SK-N-SH (cell line): ENCODE measurements around the gene NLGN3. TPM values are rescaled to one million over a fixed set of nuclear protein-coding genes. Genes with fewer than 3 reads are reported as not detected.

ENCODE experiments used
- CTCF ChIA-PET: fragments of 300-600, 350-600 bp; formaldehyde crosslinking; extraction: SDS; loops from one replicate; lab custom pipeline; 2021; lab: Yijun Ruan, JAX
- POLR2A ChIA-PET: fragments of 350-600 bp; sonication (Branson Sonifier 250); formaldehyde crosslinking; extraction: SDS; loops from one replicate; lab custom pipeline; 2020; ENCODE audit warnings: antibody characterized with exemption, inconsistent platforms; lab: Yijun Ruan, JAX
- DNase-seq: peaks from one replicate; pipeline ENCODE4 v3.0.0; 2012
- H2AFZ ChIP-seq: fragments of 200-600 bp; sonication (generic); 2 replicates; pipeline ENCODE4 v1.8.1; 2016; ENCODE audit warnings: antibody characterized with exemption, mild to moderate bottlenecking, low read depth
- H3F3A ChIP-seq: fragments of 200-600 bp; sonication (generic); replicated peaks from 2 replicates; pipeline ENCODE3; 2016; ENCODE audit warnings: antibody characterized with exemption, mild to moderate bottlenecking; ENCODE audit not compliant: insufficient read depth
- H3K27ac ChIP-seq, 2 experiments: fragments of 200-500 bp in 1 of 2; fragments of 200-600 bp in 1 of 2; sonication (Bioruptor generic) in 1 of 2; sonication (generic), shearing (Covaris generic) in 1 of 2; 2 replicates each; pipeline versions ENCODE4 v1.5.1 to v1.6.1; 2014 to 2016; ENCODE audit warnings: low read depth in 2 of 2, inconsistent platforms in 1 of 2, low read length in 1 of 2, mild to moderate bottlenecking in 1 of 2, mixed read lengths in 1 of 2
- H3K27me3 ChIP-seq: fragments of 200-600 bp; sonication (generic), shearing (Covaris generic); 2 replicates; pipeline ENCODE4 v1.6.1; 2016; ENCODE audit warnings: mixed run types; ENCODE audit not compliant: insufficient read depth
- H3K36me3 ChIP-seq, 2 experiments: fragments of 200-500 bp in 1 of 2; fragments of 200-600 bp in 1 of 2; sonication (Bioruptor generic) in 1 of 2; sonication (generic) in 1 of 2; replicated peaks in 1 of 2; 2 replicates each; pipeline versions ENCODE3 to v1.5.1; 2014 to 2016; ENCODE audit warnings: low read length in 1 of 2, mild to moderate bottlenecking in 1 of 2; ENCODE audit not compliant: insufficient read depth in 2 of 2, control insufficient read depth in 1 of 2
- H3K4me1 ChIP-seq, 2 experiments: fragments of 200-500 bp in 1 of 2; fragments of 200-600 bp in 1 of 2; sonication (Bioruptor generic) in 1 of 2; sonication (generic), shearing (Covaris generic) in 1 of 2; 2 replicates each; pipeline versions ENCODE4 v1.5.1 to v1.6.1; 2014 to 2016; ENCODE audit warnings: low read depth in 1 of 2, low read length in 1 of 2, mixed run types in 1 of 2; ENCODE audit not compliant: insufficient read depth in 2 of 2, control insufficient read depth in 1 of 2
- H3K4me2 ChIP-seq: fragments of 200-600 bp; sonication (generic), shearing (Covaris generic); 2 replicates; pipeline ENCODE4 v1.6.1; 2017; ENCODE audit warnings: mixed run types
- H3K4me3 ChIP-seq, 2 experiments: fragments of 200-500 bp in 1 of 2; fragments of 200-600 bp in 1 of 2; sonication (Bioruptor generic) in 1 of 2; sonication (generic), shearing (Covaris generic) in 1 of 2; 2 replicates each; pipeline versions ENCODE4 v1.5.1 to v1.8.1; 2014 to 2016; ENCODE audit warnings: low read depth in 2 of 2, inconsistent platforms in 1 of 2, low read length in 1 of 2, mild to moderate bottlenecking in 1 of 2, mixed read lengths in 1 of 2, moderate library complexity in 1 of 2
- H3K79me2 ChIP-seq: fragments of 200-600 bp; sonication (generic); 2 replicates; pipeline ENCODE4 v1.8.1; 2017; ENCODE audit warnings: mild to moderate bottlenecking; ENCODE audit not compliant: insufficient read depth
- H3K9ac ChIP-seq: fragments of 200-600 bp; sonication (generic); 2 replicates; pipeline ENCODE4 v1.6.1; 2017; ENCODE audit warnings: mixed run types
- H3K9me2 ChIP-seq: fragments of 200-600 bp; sonication (generic); 2 replicates; pipeline ENCODE4 v1.6.1; 2017; ENCODE audit warnings: mixed run types
- H3K9me3 ChIP-seq: fragments of 200-600 bp; sonication (generic); 2 replicates; pipeline ENCODE4 v1.6.1; 2017; ENCODE audit warnings: mixed run types, mild to moderate bottlenecking, moderate library complexity
- H4K20me1 ChIP-seq: fragments of 200-600 bp; sonication (generic); 2 replicates; pipeline ENCODE4 v1.6.1; 2017; ENCODE audit warnings: mild to moderate bottlenecking, mixed run types; ENCODE audit not compliant: insufficient read depth
- ELF1 ChIP-seq: IDR thresholded peaks from 2 replicates; pipeline ENCODE4 v1.4.0; 2012
- EP300 ChIP-seq, 2 experiments: IDR thresholded peaks; 2 replicates each; pipeline versions ENCODE4 v1.4.0 to v1.6.1; 2012; ENCODE audit warnings: borderline replicate concordance in 1 of 2, low read depth in 1 of 2, low read length in 1 of 2
- EZH2phosphoT487 ChIP-seq: fragments of 200-600 bp; sonication (generic); IDR thresholded peaks from 2 replicates; pipeline ENCODE4 v1.6.1; 2017; ENCODE audit warnings: low read depth, mixed run types, mild to moderate bottlenecking, antibody characterized with exemption, moderate library complexity, borderline replicate concordance
- FOSL2 ChIP-seq: IDR thresholded peaks from 2 replicates; pipeline ENCODE4 v1.4.0; 2012; ENCODE audit warnings: low read depth, mild to moderate bottlenecking, moderate library complexity, borderline replicate concordance
- FOXJ3 ChIP-seq: sonication (generic); formaldehyde crosslinking; IDR thresholded peaks from 2 replicates; pipeline ENCODE4 v1.5.1; 2020; ENCODE audit warnings: mild to moderate bottlenecking, missing genetic modification reagents
- FOXM1 ChIP-seq: IDR thresholded peaks from 2 replicates; pipeline ENCODE4 v1.4.0; 2012; ENCODE audit warnings: low read depth, mild to moderate bottlenecking
- GABPA ChIP-seq: IDR thresholded peaks from 2 replicates; pipeline ENCODE4 v1.4.0; 2012; ENCODE audit warnings: low read depth, mild to moderate bottlenecking
- MEF2A ChIP-seq: IDR thresholded peaks from 2 replicates; pipeline ENCODE4 v1.4.0; 2012; ENCODE audit warnings: low read depth, borderline replicate concordance
- MXI1 ChIP-seq: IDR thresholded peaks from 2 replicates; pipeline ENCODE4 v1.6.1; 2012; ENCODE audit warnings: mild to moderate bottlenecking, low read depth, low read length, improper control_type of control experiment
- NFIC ChIP-seq: IDR thresholded peaks from 2 replicates; pipeline ENCODE4 v1.4.0; 2012; ENCODE audit warnings: borderline replicate concordance
- NRF1 ChIP-seq: IDR thresholded peaks from 2 replicates; pipeline ENCODE4 v1.6.1; 2012; ENCODE audit warnings: low read depth, mild to moderate bottlenecking, low read length
- RAD21 ChIP-seq: IDR thresholded peaks from 2 replicates; pipeline ENCODE4 v1.6.1; 2012; ENCODE audit warnings: mild to moderate bottlenecking, low read length
- RFX5 ChIP-seq: IDR thresholded peaks from 2 replicates; pipeline ENCODE4 v1.6.1; 2012; ENCODE audit warnings: mild to moderate bottlenecking, improper control_type of control experiment, low read length
- RXRA ChIP-seq: IDR thresholded peaks from 2 replicates; pipeline ENCODE4 v1.4.0; 2012; ENCODE audit warnings: low read depth, mild to moderate bottlenecking, borderline replicate concordance
- SIN3A ChIP-seq: IDR thresholded peaks from 2 replicates; pipeline ENCODE4 v1.6.1; 2012; ENCODE audit warnings: low read depth, mild to moderate bottlenecking, low read length, moderate library complexity, borderline replicate concordance
- SMC3 ChIP-seq: IDR thresholded peaks from 2 replicates; pipeline ENCODE4 v1.6.1; 2012; ENCODE audit warnings: low read depth, low read length, improper control_type of control experiment
- TCF12 ChIP-seq: IDR thresholded peaks from 2 replicates; pipeline ENCODE4 v1.4.0; 2012
- YY1 ChIP-seq: IDR thresholded peaks from 2 replicates; pipeline ENCODE4 v1.4.0; 2012; ENCODE audit warnings: low read depth, mild to moderate bottlenecking
- WGBS: methylation state at CpG from one replicate; pipeline ENCODE4 v1.1.6; 2017; ENCODE audit warnings: low lambda C conversion rate; 5-methylcytosine and 5-hydroxymethylcytosine counted together
- polyA plus RNA-seq, 3 experiments: library from polyadenylated mRNA; depleted of rRNA; stranded (reverse); fragments of >200 nt; gene quantifications; 2 replicates each; pipeline ENCODE4 v1.2.3, GENCODE V29; 2012
- TF ChIP-seq, protein P1 (sequence below): IDR thresholded peaks from 2 replicates; pipeline ENCODE4 v1.4.0; 2012; ENCODE audit warnings: low read depth
- TF ChIP-seq, protein P2 (sequence below): fragments of 150-350 bp; IDR thresholded peaks from 2 replicates; pipeline ENCODE4 v1.6.1; 2017; ENCODE audit warnings: antibody characterized with exemption, low read length, low read depth, borderline replicate concordance
- TF ChIP-seq, protein P3 (sequence below): IDR thresholded peaks from 2 replicates; pipeline ENCODE4 v1.4.0; 2012; ENCODE audit warnings: low read depth, borderline replicate concordance
- TF ChIP-seq, protein P4 (sequence below): IDR thresholded peaks from 2 replicates; pipeline ENCODE4; 2012
- TF ChIP-seq, protein P5 (sequence below): IDR thresholded peaks from 2 replicates; pipeline ENCODE4 v1.4.0; 2012; ENCODE audit warnings: low read depth, borderline replicate concordance

Gene NLGN3
- polyA plus RNA-seq, 1 of the 3 experiments (the other 2 are of a cell fraction): 5.3 TPM

DNA sequence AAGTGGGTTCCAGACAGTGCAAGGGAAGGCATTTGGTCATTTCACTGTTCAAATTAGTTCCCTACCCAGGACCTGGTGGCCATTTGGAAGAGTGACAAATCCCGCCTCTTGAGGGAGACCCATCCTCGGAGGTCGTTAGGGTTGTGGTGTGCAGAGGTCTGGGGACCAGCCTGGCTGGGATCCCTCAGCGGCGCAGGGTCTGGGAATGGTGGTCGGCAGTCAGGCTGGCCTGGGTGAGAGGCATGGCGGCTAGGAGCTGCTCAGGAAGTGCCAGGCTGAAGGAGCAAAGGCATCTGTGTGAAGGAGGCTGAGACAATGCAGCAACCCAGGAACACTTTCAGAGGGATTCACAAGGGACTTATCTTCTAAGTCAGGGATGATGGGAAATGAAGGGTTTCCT is 6.7 kb downstream of the NLGN3 start:
- no peaks in the 10 kb centered on the region for H3K79me2 ChIP-seq
- POLR2A ChIA-PET: no interaction called here

DNA sequence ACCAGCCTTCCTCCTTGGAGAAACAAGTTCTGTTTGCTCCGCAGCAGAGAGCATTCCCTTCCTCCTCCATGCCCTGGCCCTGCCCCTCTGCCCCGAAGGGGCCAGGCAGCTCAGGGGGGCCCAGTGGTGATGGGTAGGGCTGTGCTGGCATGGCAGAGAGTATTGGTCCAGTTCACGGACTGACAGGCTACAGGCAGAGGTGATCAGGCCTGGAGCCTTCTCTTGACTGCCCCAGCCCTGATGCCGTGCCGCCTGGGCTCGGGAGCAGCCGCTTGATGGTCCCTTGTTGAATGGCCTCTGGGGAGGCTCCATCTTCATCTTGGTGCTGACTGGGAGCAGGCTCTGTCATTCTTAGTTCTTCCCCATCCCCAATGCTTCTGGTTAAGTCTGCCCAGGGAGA is 9.6 kb downstream of the NLGN3 start:
- Histone ChIP-seq H3K27ac (no peak overlapping the region), H3K4me2 (no peak overlapping the region), H4K20me1 (no peaks in the 10 kb centered on the region), H3K36me3 (no peaks in the 10 kb centered on the region), H2AFZ (no peak overlapping the region), H3F3A (no peaks in the 10 kb centered on the region), H3K27me3 (peaks cover 45% of the 10 kb centered on the region; the same call in 1 of the 2 replicates), H3K4me1 (no peaks in the 10 kb centered on the region), H3K9me2 (no peaks in the 10 kb centered on the region), H3K4me3 (no peak overlapping the region), H3K79me2 (no peaks in the 10 kb centered on the region), H3K9ac (no peak overlapping the region), H3K9me3 (no peaks in the 10 kb centered on the region)
- TF ChIP-seq RFX5 (no peak), MXI1 (no peak), RAD21 (no peak), FOXM1 (no peak), ELF1 (no peak), FOXJ3 (CRISPR knock-in tag) (no peak), YY1 (no peak), SIN3A (no peak), MEF2A (no peak), RXRA (no peak), SMC3 (no peak), NRF1 (no peak), GABPA (no peak)
- TF ChIP-seq, protein P1, sequence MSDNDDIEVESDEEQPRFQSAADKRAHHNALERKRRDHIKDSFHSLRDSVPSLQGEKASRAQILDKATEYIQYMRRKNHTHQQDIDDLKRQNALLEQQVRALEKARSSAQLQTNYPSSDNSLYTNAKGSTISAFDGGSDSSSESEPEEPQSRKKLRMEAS: no peak
- TF ChIP-seq, protein P2, sequence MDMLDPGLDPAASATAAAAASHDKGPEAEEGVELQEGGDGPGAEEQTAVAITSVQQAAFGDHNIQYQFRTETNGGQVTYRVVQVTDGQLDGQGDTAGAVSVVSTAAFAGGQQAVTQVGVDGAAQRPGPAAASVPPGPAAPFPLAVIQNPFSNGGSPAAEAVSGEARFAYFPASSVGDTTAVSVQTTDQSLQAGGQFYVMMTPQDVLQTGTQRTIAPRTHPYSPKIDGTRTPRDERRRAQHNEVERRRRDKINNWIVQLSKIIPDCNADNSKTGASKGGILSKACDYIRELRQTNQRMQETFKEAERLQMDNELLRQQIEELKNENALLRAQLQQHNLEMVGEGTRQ: no peak
- TF ChIP-seq, protein P3, sequence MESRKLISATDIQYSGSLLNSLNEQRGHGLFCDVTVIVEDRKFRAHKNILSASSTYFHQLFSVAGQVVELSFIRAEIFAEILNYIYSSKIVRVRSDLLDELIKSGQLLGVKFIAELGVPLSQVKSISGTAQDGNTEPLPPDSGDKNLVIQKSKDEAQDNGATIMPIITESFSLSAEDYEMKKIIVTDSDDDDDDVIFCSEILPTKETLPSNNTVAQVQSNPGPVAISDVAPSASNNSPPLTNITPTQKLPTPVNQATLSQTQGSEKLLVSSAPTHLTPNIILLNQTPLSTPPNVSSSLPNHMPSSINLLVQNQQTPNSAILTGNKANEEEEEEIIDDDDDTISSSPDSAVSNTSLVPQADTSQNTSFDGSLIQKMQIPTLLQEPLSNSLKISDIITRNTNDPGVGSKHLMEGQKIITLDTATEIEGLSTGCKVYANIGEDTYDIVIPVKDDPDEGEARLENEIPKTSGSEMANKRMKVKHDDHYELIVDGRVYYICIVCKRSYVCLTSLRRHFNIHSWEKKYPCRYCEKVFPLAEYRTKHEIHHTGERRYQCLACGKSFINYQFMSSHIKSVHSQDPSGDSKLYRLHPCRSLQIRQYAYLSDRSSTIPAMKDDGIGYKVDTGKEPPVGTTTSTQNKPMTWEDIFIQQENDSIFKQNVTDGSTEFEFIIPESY: no peak
- POLR2A ChIA-PET: no interaction called here
- WGBS: 21% methylated on average over 2 of the region's 7 CpGs
- CTCF ChIA-PET: no interaction called here
- no peak for DNase-seq

More for the DNA sequence above, 6.7 kb downstream of the NLGN3 start:
- Histone ChIP-seq H3K4me1 (no peaks in the 10 kb centered on the region; a peak in 1 of 4 replicates), H4K20me1 (no peaks in the 10 kb centered on the region), H3K9ac (no peak overlapping the region), H3K27ac (no peak overlapping the region), H2AFZ (no peak overlapping the region), H3K9me2 (no peaks in the 10 kb centered on the region), H3K4me3 (no peak overlapping the region), H3K4me2 (no peak overlapping the region), H3F3A (no peaks in the 10 kb centered on the region)
- TF ChIP-seq RFX5 (no peak), FOSL2 (no peak), RXRA (no peak), SMC3 (no peak), EZH2phosphoT487 (no peak), TCF12 (no peak), NFIC (no peak), EP300 (IDR thresholded peaks at IDR 0.05; ENCODE audit: borderline replicate concordance in 1 of 2, low read depth in 1 of 2, low read length in 1 of 2) (no peak), FOXJ3 (CRISPR knock-in tag) (no peak)
- TF ChIP-seq, protein P4, sequence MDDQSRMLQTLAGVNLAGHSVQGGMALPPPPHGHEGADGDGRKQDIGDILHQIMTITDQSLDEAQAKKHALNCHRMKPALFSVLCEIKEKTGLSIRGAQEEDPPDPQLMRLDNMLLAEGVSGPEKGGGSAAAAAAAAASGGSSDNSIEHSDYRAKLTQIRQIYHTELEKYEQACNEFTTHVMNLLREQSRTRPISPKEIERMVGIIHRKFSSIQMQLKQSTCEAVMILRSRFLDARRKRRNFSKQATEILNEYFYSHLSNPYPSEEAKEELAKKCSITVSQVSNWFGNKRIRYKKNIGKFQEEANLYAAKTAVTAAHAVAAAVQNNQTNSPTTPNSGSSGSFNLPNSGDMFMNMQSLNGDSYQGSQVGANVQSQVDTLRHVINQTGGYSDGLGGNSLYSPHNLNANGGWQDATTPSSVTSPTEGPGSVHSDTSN: no peak
- TF ChIP-seq, protein P2: no peak
- TF ChIP-seq, protein P5, sequence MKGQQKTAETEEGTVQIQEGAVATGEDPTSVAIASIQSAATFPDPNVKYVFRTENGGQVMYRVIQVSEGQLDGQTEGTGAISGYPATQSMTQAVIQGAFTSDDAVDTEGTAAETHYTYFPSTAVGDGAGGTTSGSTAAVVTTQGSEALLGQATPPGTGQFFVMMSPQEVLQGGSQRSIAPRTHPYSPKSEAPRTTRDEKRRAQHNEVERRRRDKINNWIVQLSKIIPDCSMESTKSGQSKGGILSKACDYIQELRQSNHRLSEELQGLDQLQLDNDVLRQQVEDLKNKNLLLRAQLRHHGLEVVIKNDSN: no peak
- TF ChIP-seq, all 33 proteins: peak for 0
- WGBS: 49% methylated on average over 4 of the region's 7 CpGs
- CTCF ChIA-PET: interaction anchor here (0.9 kb wide), 1 partner anchor 27 kb away, joined by 3 read pairs; no protein-coding TSS in a partner anchor
- H3K36me3 ChIP-seq: no peaks in the 10 kb centered on the region
- peaks cover 35% of the 10 kb centered on the region; the same call in 1 of the 2 replicates for H3K27me3 ChIP-seq
- DNase-seq: no peak
- no peaks in the 10 kb centered on the region for H3K9me3 ChIP-seq
